Measurements from ENCODE around the gene SEC22C. TPM values are rescaled to one million over a fixed set of nuclear protein-coding genes. Genes with fewer than 3 reads are reported as not detected.
A peak's percentile ranks its signal among the peaks of the same experiment; 100 is the strongest.

SEC22C gene, protein sequence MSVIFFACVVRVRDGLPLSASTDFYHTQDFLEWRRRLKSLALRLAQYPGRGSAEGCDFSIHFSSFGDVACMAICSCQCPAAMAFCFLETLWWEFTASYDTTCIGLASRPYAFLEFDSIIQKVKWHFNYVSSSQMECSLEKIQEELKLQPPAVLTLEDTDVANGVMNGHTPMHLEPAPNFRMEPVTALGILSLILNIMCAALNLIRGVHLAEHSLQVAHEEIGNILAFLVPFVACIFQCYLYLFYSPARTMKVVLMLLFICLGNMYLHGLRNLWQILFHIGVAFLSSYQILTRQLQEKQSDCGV
- 43.9 and 46.9 TPM in 2 replicates for total RNA-seq (2012; rRNA removed)
- 19.9 and 24.0 TPM in 2 replicates for polyA plus RNA-seq (2012; rRNA removed)
- 11.0 and 11.6 TPM in 2 replicates for polyA plus RNA-seq (2012; cell fraction: cytosol; rRNA removed)
- 8.1 and 22.9 TPM in 2 replicates for polyA plus RNA-seq (2012; cell fraction: nucleus; rRNA removed; ENCODE audit: low replicate concordance)
- Bru-seq, nascent RNA = percentile 64 among the genes with signal in this experiment
- BruChase-seq, experiment 1, labeled RNA remaining after a 6-hour chase = percentile 74 among the genes with signal in this experiment
- BruChase-seq, experiment 2, labeled RNA remaining after a 2-hour chase = percentile 73 among the genes with signal in this experiment
- long read RNA-seq, full-length matches to known transcripts = 17 of 34 reads
- long read RNA-seq, partial matches to known transcripts = 0 of 34 reads
- long read RNA-seq, other reads (novel, unspliced or antisense) = 17 of 34 reads

- H3K9me1 ChIP-seq (ENCODE audit: insufficient read depth, low read length) = no peaks in the 10 kb centered on the region; the same call in 1 of the 2 replicates
- in situ Hi-C loops (cut with MboI; ENCODE audit: low sequenced_read_pairs) (no loop called here), intact Hi-C loops (cut with micrococcal nuclease) (loop anchor here (5.0 kb wide), 1 partner anchor 160 kb away; no protein-coding TSS in a partner anchor), dilution Hi-C loops (cut with HindIII; ENCODE audit: low sequenced_read_pairs, unreplicated experiment) (no loop called here)
- peak within 1 kb of the TSS; percentile 42 for H2BK120ac ChIP-seq (ENCODE audit: low read depth, low read length)
- peak within 1 kb of the TSS; percentile 98 for H3K4me2 ChIP-seq (ENCODE audit: low read depth, low read length)
- peak within 1 kb of the TSS; percentile 64 for H3K27ac ChIP-seq (ENCODE audit: insufficient read depth, low read length)
- peak within 1 kb of the TSS; percentile 57 for H4K91ac ChIP-seq (ENCODE audit: insufficient read depth, low read depth, low read length)
- H4K5ac ChIP-seq (ENCODE audit: low read depth, low read length) = peak within 1 kb of the TSS; percentile 27
- no peak within 1 kb of the TSS for H2BK20ac ChIP-seq (ENCODE audit: low read depth, low read length)
- no peaks in the 10 kb centered on the region for H4K20me1 ChIP-seq (ENCODE audit: insufficient read depth, low read length)
- H3K4ac ChIP-seq (ENCODE audit: low read depth, low read length) = peak within 1 kb of the TSS; percentile 65
- peak within 1 kb of the TSS; percentile 88 for H2AK9ac ChIP-seq (replicated peaks; ENCODE audit: low read depth, low read length, poor library complexity)
- no peaks in the 10 kb centered on the region for H3K36me3 ChIP-seq (ENCODE audit: control insufficient read depth, insufficient read depth, low read length)
- peak within 1 kb of the TSS; percentile 95 for H3K4me3 ChIP-seq (ENCODE audit: insufficient read depth, low read depth, low read length)
- BruUV-seq (replicated peaks) = no TSS peak
- H3K79me1 ChIP-seq (ENCODE audit: low read depth in 1 of 2, low read length in 2 of 2) = peaks cover 12 to 33% of the 10 kb centered on the region in 2 experiments
- DNase-seq (peak; percentile 84), ATAC-seq (ENCODE audit: low read depth) (peak; percentile 98)
- TF ChIP-seq POLR2A (IDR thresholded peaks at IDR 0.05; ENCODE audit: low read depth, low read length) (peak; percentile 67; the same call in 1 of the 2 replicates), RAD21 (IDR thresholded peaks at IDR 0.05; ENCODE audit: low read length) (0 out of 2 replicates have a peak, but pooled peaks have one; percentile 11), MAZ (IDR thresholded peaks at IDR 0.05; ENCODE audit: borderline replicate concordance, low read depth, low read length) (peak; percentile 88), BHLHE40 (IDR thresholded peaks at IDR 0.05; ENCODE audit: low read depth, low read length) (peak; percentile 45; the same call in 1 of the 2 replicates), MXI1 (IDR thresholded peaks at IDR 0.05; ENCODE audit: borderline replicate concordance, low read depth, low read length) (peak; percentile 71), USF2 (IDR thresholded peaks at IDR 0.05; ENCODE audit: low read depth, low read length) (peak; percentile 65; the same call in 1 of the 2 replicates), SMC3 (IDR thresholded peaks at IDR 0.05; ENCODE audit: low read depth, low read length) (no peak), RCOR1 (IDR thresholded peaks at IDR 0.05; ENCODE audit: insufficient replicate concordance, low read length) (no peak)
- TF ChIP-seq, protein P1, sequence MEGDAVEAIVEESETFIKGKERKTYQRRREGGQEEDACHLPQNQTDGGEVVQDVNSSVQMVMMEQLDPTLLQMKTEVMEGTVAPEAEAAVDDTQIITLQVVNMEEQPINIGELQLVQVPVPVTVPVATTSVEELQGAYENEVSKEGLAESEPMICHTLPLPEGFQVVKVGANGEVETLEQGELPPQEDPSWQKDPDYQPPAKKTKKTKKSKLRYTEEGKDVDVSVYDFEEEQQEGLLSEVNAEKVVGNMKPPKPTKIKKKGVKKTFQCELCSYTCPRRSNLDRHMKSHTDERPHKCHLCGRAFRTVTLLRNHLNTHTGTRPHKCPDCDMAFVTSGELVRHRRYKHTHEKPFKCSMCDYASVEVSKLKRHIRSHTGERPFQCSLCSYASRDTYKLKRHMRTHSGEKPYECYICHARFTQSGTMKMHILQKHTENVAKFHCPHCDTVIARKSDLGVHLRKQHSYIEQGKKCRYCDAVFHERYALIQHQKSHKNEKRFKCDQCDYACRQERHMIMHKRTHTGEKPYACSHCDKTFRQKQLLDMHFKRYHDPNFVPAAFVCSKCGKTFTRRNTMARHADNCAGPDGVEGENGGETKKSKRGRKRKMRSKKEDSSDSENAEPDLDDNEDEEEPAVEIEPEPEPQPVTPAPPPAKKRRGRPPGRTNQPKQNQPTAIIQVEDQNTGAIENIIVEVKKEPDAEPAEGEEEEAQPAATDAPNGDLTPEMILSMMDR (conservative IDR thresholded peaks at IDR 0.05; ENCODE audit: low read depth, low read length) = peak; percentile 23; the same call in 1 of the 2 replicates
- ChIA-PET POLR2A (ENCODE audit: unreplicated experiment) (interaction anchor here (0.8 kb wide), 1 partner anchor 9 kb away, joined by 3 read pairs; the partner anchor contains the start of gene SS18L2), CTCF (no interaction called here)
- peak within 1 kb of the TSS; percentile 50 for H3K23ac ChIP-seq (ENCODE audit: low read depth, low read length)
- H2AK5ac ChIP-seq (ENCODE audit: low read depth, low read length) = no peak within 1 kb of the TSS
- peak within 1 kb of the TSS; percentile 48 to 55; a peak in 3 of 4 replicates for H4K8ac ChIP-seq (ENCODE audit: low read depth in 2 of 2, low read length in 2 of 2)
- peaks cover 2% of the 10 kb centered on the region; the same call in 1 of the 2 replicates for H3K4me1 ChIP-seq (ENCODE audit: control insufficient read depth, insufficient read depth, low read length)
- peak within 1 kb of the TSS; percentile 30 for H3K14ac ChIP-seq (replicated peaks; ENCODE audit: low read depth, low read length)
- H2BK15ac ChIP-seq (ENCODE audit: low read depth, low read length) = peak within 1 kb of the TSS; percentile 34; the same call in 2 of the 3 replicates
- H2BK5ac ChIP-seq (ENCODE audit: low read depth, low read length, poor library complexity, severe bottlenecking) = peak within 1 kb of the TSS; percentile 55
- no peaks in the 10 kb centered on the region for H3K27me3 ChIP-seq (ENCODE audit: control insufficient read depth, insufficient read depth, low read length)
- H3K56ac ChIP-seq (ENCODE audit: extremely low read depth, insufficient read depth, low read length) = peak within 1 kb of the TSS; percentile 77; the same call in 1 of the 2 replicates
- WGBS, 2 experiments (ENCODE audit: extremely low coverage in 2 of 2, insufficient read length in 1 of 2) = 0% methylated on average over 1 of the region's 77 CpGs; no CpG with 5 or more reads in 1 of the 2 experiments
- peak within 1 kb of the TSS; percentile 78 for H3K9ac ChIP-seq (ENCODE audit: low read depth, low read length)
- no peaks in the 10 kb centered on the region for H3K9me3 ChIP-seq (ENCODE audit: control insufficient read depth, insufficient read depth, low read length)
- peak within 1 kb of the TSS; percentile 98 for H2AFZ ChIP-seq (replicated peaks; ENCODE audit: low read length, poor library complexity)
- H3K18ac ChIP-seq (ENCODE audit: low read depth, low read length) = peak within 1 kb of the TSS; percentile 26; the same call in 1 of the 2 replicates
These were observed at the start of gene SEC22C for GRCh38 chr3:42581709-42582473. Gene SEC22C, minus strand, starts transcription at chr3:42581967. Its CDS starts 12,921 bp downstream, at chr3:42569046.

Data from IMR-90 (cell line).